H9 (cell line): Measurements from ENCODE around the gene NT5DC2. TPM values are rescaled to one million over a fixed set of nuclear protein-coding genes. Genes with fewer than 3 reads are reported as not detected.

ENCODE experiments used
- DNase-seq: peaks from one replicate; pipeline ENCODE4 v3.0.0-alpha.2; 2017
- H2AFZ ChIP-seq: one replicate; pipeline ENCODE4 v1.6.1; 2013; ENCODE audit warnings: mild to moderate bottlenecking, low read length, control low read depth, moderate library complexity
- H2AK5ac ChIP-seq: 2 replicates; pipeline ENCODE4 v1.6.1; 2013; ENCODE audit warnings: low read length, control low read depth, mixed read lengths; ENCODE audit not compliant: insufficient read length
- H2BK120ac ChIP-seq: one replicate; pipeline ENCODE4 v1.6.1; 2013; ENCODE audit warnings: low read depth, mild to moderate bottlenecking, low read length, control low read depth, inconsistent platforms; ENCODE audit not compliant: poor library complexity, severe bottlenecking
- H2BK12ac ChIP-seq: 2 replicates; pipeline ENCODE4 v1.6.1; 2013; ENCODE audit warnings: low read length, control low read depth, mixed read lengths, low read depth; ENCODE audit not compliant: insufficient read length
- H2BK15ac ChIP-seq: 2 replicates; pipeline ENCODE4 v1.6.1; 2013; ENCODE audit warnings: low read depth, low read length, control low read depth
- H2BK20ac ChIP-seq: one replicate; pipeline ENCODE4 v1.6.1; 2013; ENCODE audit warnings: low read depth, mild to moderate bottlenecking, low read length, control low read depth, inconsistent platforms; ENCODE audit not compliant: poor library complexity, severe bottlenecking
- H2BK5ac ChIP-seq: 2 replicates; pipeline ENCODE4 v1.6.1; 2013; ENCODE audit warnings: low read length, control low read depth, mixed read lengths; ENCODE audit not compliant: insufficient read length
- H3K14ac ChIP-seq: 2 replicates; pipeline ENCODE4 v1.6.1; 2013; ENCODE audit warnings: low read length, control low read depth; ENCODE audit not compliant: insufficient read depth
- H3K18ac ChIP-seq: 2 replicates; pipeline ENCODE4 v1.6.1; 2013; ENCODE audit warnings: low read depth, mild to moderate bottlenecking, mixed read lengths, low read length, control low read depth; ENCODE audit not compliant: insufficient read length
- H3K23ac ChIP-seq: 2 replicates; pipeline ENCODE4 v1.6.1; 2013; ENCODE audit warnings: low read length, control low read depth, mixed read lengths, low read depth; ENCODE audit not compliant: insufficient read length
- H3K23me2 ChIP-seq: 2 replicates; pipeline ENCODE4 v1.6.1; 2013; ENCODE audit warnings: low read depth, mild to moderate bottlenecking, mixed read lengths, low read length, control low read depth; ENCODE audit not compliant: insufficient read length, poor library complexity, severe bottlenecking
- H3K27ac ChIP-seq: 2 replicates; pipeline ENCODE4 v1.5.1; 2013; ENCODE audit warnings: low read length, control low read depth, mixed read lengths, low read depth; ENCODE audit not compliant: insufficient read length
- H3K27me3 ChIP-seq: 2 replicates; pipeline ENCODE4 v1.6.1; 2013; ENCODE audit warnings: low read length, control low read depth, inconsistent platforms; ENCODE audit not compliant: insufficient read depth
- H3K4ac ChIP-seq: 2 replicates; pipeline ENCODE4 v1.6.1; 2013; ENCODE audit warnings: low read depth, mild to moderate bottlenecking, control low read depth, inconsistent platforms, low read length, moderate library complexity
- H3K4me1 ChIP-seq: 2 replicates; pipeline ENCODE4 v1.6.1; 2013; ENCODE audit warnings: low read length, control low read depth, inconsistent platforms; ENCODE audit not compliant: insufficient read depth
- H3K4me2 ChIP-seq: 2 replicates; pipeline ENCODE4 v1.6.1; 2013; ENCODE audit warnings: low read length, control low read depth, mixed read lengths; ENCODE audit not compliant: insufficient read length, insufficient read depth
- H3K56ac ChIP-seq: 2 replicates; pipeline ENCODE4 v1.6.1; 2013; ENCODE audit warnings: low read depth, mild to moderate bottlenecking, mixed read lengths, low read length, control low read depth; ENCODE audit not compliant: insufficient read length
- H3K79me1 ChIP-seq: 2 replicates; pipeline ENCODE4 v1.6.1; 2013; ENCODE audit warnings: low read depth, mild to moderate bottlenecking, moderate library complexity, low read length, control low read depth, inconsistent platforms; ENCODE audit not compliant: insufficient read depth, poor library complexity, severe bottlenecking
- H3K79me2 ChIP-seq: 2 replicates; pipeline ENCODE4 v1.6.1; 2013; ENCODE audit warnings: low read length, control low read depth, inconsistent platforms; ENCODE audit not compliant: insufficient read depth
- H3K9ac ChIP-seq: 2 replicates; pipeline ENCODE4 v1.6.1; 2013; ENCODE audit warnings: low read length, control low read depth, mixed read lengths; ENCODE audit not compliant: insufficient read length; ENCODE audit errors: extremely low read depth
- H3K9me3 ChIP-seq: one replicate; pipeline ENCODE4 v1.6.1; 2013; ENCODE audit warnings: low read depth, low read length, inconsistent platforms; ENCODE audit not compliant: control insufficient read depth
- H3T11ph ChIP-seq: one replicate; pipeline ENCODE4 v1.6.1; 2013; ENCODE audit warnings: mild to moderate bottlenecking, low read length, control low read depth, inconsistent platforms
- H4K20me1 ChIP-seq: one replicate; pipeline ENCODE4 v1.6.1; 2013; ENCODE audit not compliant: control insufficient read depth, insufficient read length, insufficient read depth
- H4K5ac ChIP-seq: 2 replicates; pipeline ENCODE4 v1.6.1; 2013; ENCODE audit warnings: low read depth, mild to moderate bottlenecking, mixed read lengths, low read length, control low read depth; ENCODE audit not compliant: insufficient read length
- H4K8ac ChIP-seq: replicated peaks from 2 replicates; pipeline ENCODE4 v1.6.1; 2013; ENCODE audit warnings: low read length, control low read depth, mixed read lengths, low read depth; ENCODE audit not compliant: insufficient read length
- H4K91ac ChIP-seq: 2 replicates; pipeline ENCODE4 v1.6.1; 2013; ENCODE audit warnings: low read depth, mild to moderate bottlenecking, moderate library complexity, mixed read lengths, low read length, control low read depth; ENCODE audit not compliant: insufficient read length
- H3K27ac Mint-ChIP-seq, 3 experiments: 2 replicates in 2 of 3; 3 replicates in 1 of 3; pipeline ENCODE4 v1.8.0; 2020 to 2021; ENCODE audit warnings: mixed read lengths in 3 of 3, mild to moderate bottlenecking in 1 of 3, moderate library complexity in 1 of 3
- H3K27me3 Mint-ChIP-seq: 2 replicates; pipeline ENCODE4 v1.8.0; 2021; ENCODE audit warnings: low read depth, mild to moderate bottlenecking, moderate library complexity, mixed read lengths
- H3K36me3 Mint-ChIP-seq, 3 experiments: 2 replicates in 2 of 3; 3 replicates in 1 of 3; pipeline ENCODE4 v1.8.0; 2020 to 2021; ENCODE audit warnings: low read depth in 3 of 3, mixed read lengths in 3 of 3; ENCODE audit not compliant: insufficient read depth in 1 of 3
- H3K4me1 Mint-ChIP-seq, 2 experiments: 2 replicates each; pipeline ENCODE4 v1.8.0; 2020; ENCODE audit warnings: mixed read lengths in 2 of 2
- H3K4me3 Mint-ChIP-seq, 2 experiments: 2 replicates in 1 of 2; 3 replicates in 1 of 2; pipeline ENCODE4 v1.8.0; 2020 to 2021; ENCODE audit warnings: mild to moderate bottlenecking in 2 of 2, mixed read lengths in 2 of 2, moderate library complexity in 1 of 2
- H3K9me3 Mint-ChIP-seq, 2 experiments: 2 replicates in 1 of 2; 3 replicates in 1 of 2; pipeline ENCODE4 v1.8.0; 2020; ENCODE audit warnings: mild to moderate bottlenecking in 2 of 2, mixed read lengths in 2 of 2, moderate library complexity in 1 of 2
- CTCF ChIP-seq: fragments of 200-600 bp; sonication (generic); conservative IDR thresholded peaks from 3 replicates; pipeline ENCODE4 v1.8.0; 2021; ENCODE audit warnings: antibody characterized with exemption, mild to moderate bottlenecking
- WGBS: extraction: QIAGEN DNeasy Blood & Tissue Kit; methylation state at CpG from one replicate; pipeline ENCODE4 v1.1.7; 2013; ENCODE audit warnings: missing lambda C conversion rate, low lambda C conversion rate, mixed read lengths; ENCODE audit not compliant: insufficient read length; ENCODE audit errors: extremely low coverage; 5-methylcytosine and 5-hydroxymethylcytosine counted together
- total RNA-seq: library from RNA; stranded (reverse); gene quantifications from 2 replicates; pipeline ENCODE4 v1.2.1, GENCODE V29; 2021

The NT5DC2 gene
- total RNA-seq, 1 experiment from 2014 or later, result 444 TPM

- Histone ChIP-seq H3K14ac (no peak overlapping the region), H2AFZ (no peak overlapping the region), H3K4ac (no peak overlapping the region), H2BK15ac (no peak overlapping the region), H3K79me1 (no peaks in the 10 kb centered on the region), H2BK120ac (no peak overlapping the region), H3T11ph (no peak overlapping the region), H3K4me2 (no peak overlapping the region), H3K9me3 (no peaks in the 10 kb centered on the region), H4K91ac (no peak overlapping the region), H2BK12ac (no peak overlapping the region), H3K4me1 (no peaks in the 10 kb centered on the region), H2AK5ac (no peak overlapping the region), H3K56ac (no peak overlapping the region), H3K9ac (no peak overlapping the region), H4K20me1 (no peaks in the 10 kb centered on the region), H4K8ac (no peak overlapping the region), H2BK20ac (no peak overlapping the region), H3K79me2 (no peaks in the 10 kb centered on the region), H3K23ac (no peak overlapping the region), H3K18ac (no peak overlapping the region), H3K27ac (no peak overlapping the region), H3K27me3 (no peaks in the 10 kb centered on the region), H3K23me2 (no peaks in the 10 kb centered on the region), H2BK5ac (no peak overlapping the region), H4K5ac (no peak overlapping the region)
- Mint-ChIP-seq H3K4me3 (no peak overlapping the region), H3K27ac (no peak overlapping the region), H3K27me3 (no peaks in the 10 kb centered on the region), H3K36me3 (peaks cover 19 to 72% (median 68%) of the 10 kb centered on the region in 3 experiments), H3K4me1 (peaks cover 8 to 16% of the 10 kb centered on the region in 2 experiments), H3K9me3 (no peaks in the 10 kb centered on the region)
- DNase-seq, result no peak
- no CpG with 5 or more reads among the region's 22 CpGs for WGBS
- no peak for TF ChIP-seq CTCF
Measured at GRCh38 chr3:52490035-52490938, 43.4 kb downstream of the NT5DC2 start.
